GM10248 (cell line): Measurements from ENCODE around the gene PIGU.

Experiments
- CTCF ChIA-PET: fragments of 300-600 bp; sonication (Branson Sonifier 250); formaldehyde crosslinking; extraction: SDS; loops from one replicate; lab custom pipeline; 2021; ENCODE audit warnings: antibody characterized with exemption; lab: Yijun Ruan, JAX
- POLR2A ChIA-PET: fragments of 350-650 bp; sonication (Branson Sonifier 250); formaldehyde crosslinking; extraction: SDS; loops from one replicate; lab custom pipeline; 2020; ENCODE audit warnings: antibody characterized with exemption; lab: Yijun Ruan, JAX
- DNase-seq: peaks from one replicate; pipeline ENCODE4 v3.0.0; 2012; ENCODE audit errors: extremely low spot score
- TF ChIP-seq, protein P1 (sequence below): IDR thresholded peaks from 2 replicates; pipeline ENCODE4 v1.5.1; 2012; ENCODE audit warnings: mild to moderate bottlenecking, low read depth; ENCODE audit errors: extremely low read depth, missing control alignments, control extremely low read depth

Gene PIGU

DNA sequence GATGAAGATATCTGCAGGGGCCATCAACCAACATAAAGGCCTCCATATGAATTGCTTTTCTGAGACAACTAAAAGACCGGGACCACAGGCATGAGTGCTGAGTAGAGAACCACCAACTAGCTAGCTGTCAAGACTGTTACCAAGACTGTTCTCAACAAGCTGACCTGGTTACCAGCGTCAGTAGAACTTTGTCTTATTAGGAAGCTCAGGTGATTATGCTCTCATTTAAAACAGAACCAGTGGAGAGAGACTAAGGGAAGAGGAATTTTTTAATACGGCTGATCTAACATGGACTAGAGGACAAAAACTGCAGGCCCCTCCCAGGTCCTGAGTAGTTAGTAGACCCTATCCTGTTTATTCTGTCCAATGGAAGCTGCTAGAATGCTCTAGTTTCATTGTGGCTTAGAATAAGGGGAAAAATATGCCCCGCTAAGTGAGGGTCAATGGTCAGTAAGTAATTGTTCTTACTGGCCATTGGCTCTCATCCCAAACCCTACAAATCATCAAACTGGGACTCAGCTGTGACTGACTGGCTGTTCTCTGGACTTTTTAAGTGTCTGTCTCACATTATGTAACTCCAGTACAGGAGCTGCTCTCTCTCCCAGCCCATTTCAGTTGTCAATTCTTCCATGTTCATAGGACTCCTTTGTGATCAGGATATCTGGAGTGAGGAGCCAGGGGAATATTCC is 164.5 kb downstream of the PIGU start:
- DNase-seq = no peak
- ChIA-PET CTCF (interaction anchor here (1.0 to 2.1 kb wide), 5 partner anchors 10 to 257 kb away, joined by 4 to 10 read pairs (median 4); no protein-coding TSS in a partner anchor), POLR2A (no interaction called here)
- TF ChIP-seq, protein P1, sequence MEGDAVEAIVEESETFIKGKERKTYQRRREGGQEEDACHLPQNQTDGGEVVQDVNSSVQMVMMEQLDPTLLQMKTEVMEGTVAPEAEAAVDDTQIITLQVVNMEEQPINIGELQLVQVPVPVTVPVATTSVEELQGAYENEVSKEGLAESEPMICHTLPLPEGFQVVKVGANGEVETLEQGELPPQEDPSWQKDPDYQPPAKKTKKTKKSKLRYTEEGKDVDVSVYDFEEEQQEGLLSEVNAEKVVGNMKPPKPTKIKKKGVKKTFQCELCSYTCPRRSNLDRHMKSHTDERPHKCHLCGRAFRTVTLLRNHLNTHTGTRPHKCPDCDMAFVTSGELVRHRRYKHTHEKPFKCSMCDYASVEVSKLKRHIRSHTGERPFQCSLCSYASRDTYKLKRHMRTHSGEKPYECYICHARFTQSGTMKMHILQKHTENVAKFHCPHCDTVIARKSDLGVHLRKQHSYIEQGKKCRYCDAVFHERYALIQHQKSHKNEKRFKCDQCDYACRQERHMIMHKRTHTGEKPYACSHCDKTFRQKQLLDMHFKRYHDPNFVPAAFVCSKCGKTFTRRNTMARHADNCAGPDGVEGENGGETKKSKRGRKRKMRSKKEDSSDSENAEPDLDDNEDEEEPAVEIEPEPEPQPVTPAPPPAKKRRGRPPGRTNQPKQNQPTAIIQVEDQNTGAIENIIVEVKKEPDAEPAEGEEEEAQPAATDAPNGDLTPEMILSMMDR = no peak

DNA sequence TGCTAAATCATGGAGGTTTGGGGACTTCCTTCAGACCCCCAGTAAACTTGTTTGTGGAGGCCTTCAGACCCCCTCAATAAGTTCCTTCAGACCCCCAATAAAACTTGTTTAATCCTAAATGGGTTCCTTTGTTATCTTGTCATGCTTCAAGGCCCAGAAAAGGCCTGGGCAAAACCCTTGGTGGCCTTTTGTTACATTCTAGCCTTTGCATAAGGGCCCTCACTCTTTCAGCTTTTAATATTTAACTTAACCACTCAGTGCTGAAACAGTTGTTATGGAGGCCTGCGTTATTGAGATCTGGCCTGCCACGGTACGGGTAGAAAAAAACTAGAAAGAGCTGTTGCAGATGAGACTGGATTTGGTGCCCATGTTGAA is 165.0 kb downstream of the PIGU start:
- no peak for DNase-seq
- POLR2A ChIA-PET = no interaction called here
- TF ChIP-seq, protein P1 = no peak
- CTCF ChIA-PET = interaction anchor here (1.0 to 2.1 kb wide), 5 partner anchors 11 to 258 kb away, joined by 4 to 10 read pairs (median 4); no protein-coding TSS in a partner anchor

DNA sequence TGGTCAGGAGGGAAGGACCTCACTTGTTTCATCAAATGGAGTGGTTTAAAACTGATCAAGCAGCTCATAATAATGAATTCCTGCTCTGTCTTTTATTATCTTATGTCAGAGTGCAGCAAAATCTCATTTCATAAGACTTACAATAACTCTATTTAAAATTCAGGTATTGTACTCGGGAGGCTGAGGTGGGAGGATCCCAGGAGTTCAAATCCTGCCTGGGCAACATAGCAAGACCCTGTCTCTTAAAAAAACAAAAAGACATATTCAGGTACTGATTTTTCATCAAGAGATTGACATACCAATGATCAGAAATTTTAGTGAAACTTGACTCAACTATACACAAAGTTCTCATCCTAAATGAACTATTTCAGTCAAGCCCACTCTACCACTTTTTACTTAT is 166.3 kb downstream of the PIGU start:
- TF ChIP-seq, protein P1 = no peak
- POLR2A ChIA-PET = no interaction called here
- CTCF ChIA-PET = interaction anchor here (1.0 kb wide), 1 partner anchor 12 kb away, joined by 4 read pairs; no protein-coding TSS in a partner anchor
- DNase-seq = no peak
